GOT3 (cell line): Measurements from ENCODE around the gene MBNL2.

Experiments used
- DNase-seq: peaks from one replicate; lab custom pipeline; 2025; ENCODE audit warnings: mixed read lengths; lab: John Stamatoyannopoulos, UW

The MBNL2 gene

GRCh38 chr13:97234236-97234635 lies 12.1 kb downstream of the MBNL2 start:
- no peak for DNase-seq

- DNase-seq = no peak
These were observed 12.6 kb downstream of the MBNL2 start for GRCh38 chr13:97234742-97235141.

- no peak for DNase-seq
These were observed 13.6 kb downstream of the MBNL2 start for GRCh38 chr13:97235549-97236231.

GRCh38 chr13:97237388-97237787 lies 15.3 kb downstream of the MBNL2 start:
- DNase-seq = no peak

GRCh38 chr13:97238432-97238831 lies 16.3 kb downstream of the MBNL2 start:
- DNase-seq = no peak

- DNase-seq = no peak
These were observed 16.8 kb downstream of the MBNL2 start for GRCh38 chr13:97238883-97239282.

- DNase-seq = no peak
These were observed 17.2 kb downstream of the MBNL2 start for GRCh38 chr13:97239306-97239705.

GRCh38 chr13:97239943-97240787 lies 18.0 kb downstream of the MBNL2 start:
- DNase-seq = no peak

- DNase-seq = no peak
These were observed 18.9 kb downstream of the MBNL2 start for GRCh38 chr13:97240788-97241734.

GRCh38 chr13:97241761-97242160 lies 19.6 kb downstream of the MBNL2 start:
- no peak for DNase-seq

GRCh38 chr13:97242755-97243497 lies 20.8 kb downstream of the MBNL2 start:
- DNase-seq = no peak

GRCh38 chr13:97243915-97244781 lies 22.0 kb downstream of the MBNL2 start:
- no peak for DNase-seq

GRCh38 chr13:97245011-97245410 lies 22.9 kb downstream of the MBNL2 start:
- DNase-seq = no peak

- no peak for DNase-seq
These were observed 24.5 kb downstream of the MBNL2 start for GRCh38 chr13:97246596-97247158.

- DNase-seq = no peak
These were observed 26.1 kb downstream of the MBNL2 start for GRCh38 chr13:97248243-97248642.

GRCh38 chr13:97249093-97249795 lies 27.1 kb downstream of the MBNL2 start:
- no peak for DNase-seq

GRCh38 chr13:97249796-97250495 lies 27.8 kb downstream of the MBNL2 start:
- no peak for DNase-seq

GRCh38 chr13:97250560-97250959 lies 28.4 kb downstream of the MBNL2 start:
- no peak for DNase-seq

- no peak for DNase-seq
These were observed 30.6 kb downstream of the MBNL2 start for GRCh38 chr13:97252735-97253134.
